22Rv1 (cell line): Measurements from ENCODE around the gene ANP32D.
"Not testable (repeated sequence)": the region's sequence is repeated elsewhere in the genome, so short reads cannot be mapped to it uniquely, and the experiment has no call there.

ENCODE experiments used
- CTCF ChIP-seq: fragments of 450-650 bp; IDR thresholded peaks from 2 replicates; pipeline ENCODE4 v1.5.1; 2017; ENCODE audit warnings: mild to moderate bottlenecking
- ZFX ChIP-seq: fragments of 450-650 bp; IDR thresholded peaks from 2 replicates; pipeline ENCODE4 v1.6.1; 2017; ENCODE audit warnings: antibody characterized with exemption, borderline replicate concordance

GRCh38 chr12:48520381-48520780 is 48.0 kb downstream of the ANP32D start:
- not testable (repeated sequence) for TF ChIP-seq CTCF, ZFX
